Retina (tissue), 1 donor: ENCODE data around the gene TEX9.
A peak's percentile ranks its signal among the peaks of the same experiment; 100 is the strongest.

Experiments
- DNase-seq: peaks from one replicate; pipeline ENCODE4 v3.0.0-alpha.2; 2016

The TEX9 gene

GRCh38 chr15:56459096-56459495, 93.9 kb downstream of the TEX9 start:
- DNase-seq: no peak

GRCh38 chr15:56460071-56460470, 94.8 kb downstream of the TEX9 start:
- no peak for DNase-seq

GRCh38 chr15:56460947-56461346, 95.7 kb downstream of the TEX9 start:
- no peak for DNase-seq

GRCh38 chr15:56464893-56465520, 99.8 kb downstream of the TEX9 start, which contains the start of gene MNS1:
TSS of gene MNS1 (minus strand) at chr15:56465137. CDS start at chr15:56464972, 165 bp downstream.
- DNase-seq: peak; percentile 97

GRCh38 chr15:56467616-56468015, 102.4 kb downstream of the TEX9 start:
- DNase-seq: no peak

- DNase-seq: no peak
These were observed 103.2 kb downstream of the TEX9 start for GRCh38 chr15:56468401-56468800.

GRCh38 chr15:56469483-56469882, 104.3 kb downstream of the TEX9 start:
- no peak for DNase-seq

- no peak for DNase-seq
These were observed 106.3 kb downstream of the TEX9 start for GRCh38 chr15:56471440-56472069.

- DNase-seq: no peak
These were observed 107.1 kb downstream of the TEX9 start for GRCh38 chr15:56472278-56472677.

GRCh38 chr15:56473017-56473416, 107.8 kb downstream of the TEX9 start:
- no peak for DNase-seq

- no peak for DNase-seq
These were observed 110.1 kb downstream of the TEX9 start for GRCh38 chr15:56475351-56475750.
